Activated T-helper 1 cell treated with anti-CD3 and anti-CD28 coated beads, Interleukin-2, amount 50 U/mL, for 16 hours (primary cell): ENCODE measurements around the gene REC114.
"Not testable (repeated sequence)": the region's sequence is repeated elsewhere in the genome, so short reads cannot be mapped to it uniquely, and the experiment has no call there.

Experiments
- DNase-seq, 2 donors: peaks; one replicate each; pipeline ENCODE4 v3.0.0-alpha.2; 2020; ENCODE audit warnings: low read depth in 1 of 2, low spot score in 1 of 2

Gene REC114, protein sequence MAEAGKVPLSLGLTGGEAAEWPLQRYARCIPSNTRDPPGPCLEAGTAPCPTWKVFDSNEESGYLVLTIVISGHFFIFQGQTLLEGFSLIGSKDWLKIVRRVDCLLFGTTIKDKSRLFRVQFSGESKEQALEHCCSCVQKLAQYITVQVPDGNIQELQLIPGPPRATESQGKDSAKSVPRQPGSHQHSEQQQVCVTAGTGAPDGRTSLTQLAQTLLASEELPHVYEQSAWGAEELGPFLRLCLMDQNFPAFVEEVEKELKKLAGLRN

GRCh38 chr15:73442968-73443367, at the start of gene REC114:
Gene REC114 (plus strand): TSS chr15:73443164. CDS start chr15:73443186, 22 bp downstream.
- DNase-seq = no peak

DNA sequence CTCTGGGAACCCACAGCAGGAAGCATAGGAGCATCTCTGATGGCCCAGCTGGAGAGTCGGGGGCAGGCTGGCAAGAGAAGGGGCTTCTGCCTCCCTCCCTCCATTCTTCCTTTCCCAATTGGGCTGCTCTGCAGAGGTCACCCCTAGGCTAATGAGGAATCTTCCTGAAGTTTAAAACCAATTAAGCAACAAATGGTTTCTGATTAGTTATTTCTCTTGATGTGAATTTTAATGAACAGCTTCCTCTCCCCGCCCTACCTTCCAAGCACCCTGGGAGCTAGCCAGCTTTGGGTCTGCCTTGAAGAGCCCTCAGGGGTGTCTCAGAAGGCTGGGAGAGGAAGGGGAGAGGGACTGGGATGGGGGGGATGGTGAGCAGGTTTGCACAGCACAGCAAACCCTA, 49.6 kb upstream of the REC114 start:
- no peak for DNase-seq

DNA sequence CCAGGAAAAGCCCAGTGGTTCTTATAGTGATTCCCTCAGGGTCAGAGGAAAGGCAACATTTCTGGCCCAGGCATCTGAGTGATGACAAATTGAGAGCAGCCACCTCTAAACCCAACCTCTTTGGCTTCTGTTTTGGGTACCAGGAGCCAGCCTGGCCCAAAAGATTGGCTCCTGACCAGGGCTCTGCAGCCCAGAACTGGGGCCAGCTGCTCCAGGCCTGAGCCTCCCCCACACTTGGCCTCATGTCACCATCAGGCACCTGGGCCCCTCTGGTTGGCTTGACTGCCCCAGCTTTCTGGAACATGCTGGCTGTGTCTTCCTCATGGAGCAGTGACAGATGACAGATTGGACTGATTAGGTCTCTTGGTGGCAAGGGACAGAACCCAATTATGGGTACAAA, 48.2 kb upstream of the REC114 start:
- DNase-seq = no peak

GRCh38 chr15:73395671-73396070, 47.3 kb upstream of the REC114 start:
- DNase-seq = no peak

GRCh38 chr15:73397461-73397860, 45.5 kb upstream of the REC114 start:
- no peak for DNase-seq

DNA sequence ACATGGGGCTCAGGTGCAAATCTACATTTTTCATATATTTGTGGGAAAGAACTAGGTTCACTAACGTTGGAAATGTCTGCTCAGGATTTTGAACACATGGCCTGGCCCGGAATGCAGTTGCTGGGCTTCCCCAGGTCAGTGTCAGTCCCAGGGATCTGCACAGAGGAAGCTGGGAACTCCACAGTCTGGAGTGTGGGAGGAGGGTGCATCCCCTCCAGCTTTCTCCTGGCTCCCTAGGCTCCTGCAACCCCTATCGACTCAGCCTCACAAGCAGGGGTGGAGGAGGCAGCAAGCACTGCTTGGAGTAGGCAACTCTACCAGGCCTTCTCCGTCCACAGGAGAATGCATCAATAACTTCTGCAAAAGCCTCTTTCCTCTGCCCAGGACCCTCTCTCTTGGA, 44.1 kb upstream of the REC114 start:
- DNase-seq = no peak

DNA sequence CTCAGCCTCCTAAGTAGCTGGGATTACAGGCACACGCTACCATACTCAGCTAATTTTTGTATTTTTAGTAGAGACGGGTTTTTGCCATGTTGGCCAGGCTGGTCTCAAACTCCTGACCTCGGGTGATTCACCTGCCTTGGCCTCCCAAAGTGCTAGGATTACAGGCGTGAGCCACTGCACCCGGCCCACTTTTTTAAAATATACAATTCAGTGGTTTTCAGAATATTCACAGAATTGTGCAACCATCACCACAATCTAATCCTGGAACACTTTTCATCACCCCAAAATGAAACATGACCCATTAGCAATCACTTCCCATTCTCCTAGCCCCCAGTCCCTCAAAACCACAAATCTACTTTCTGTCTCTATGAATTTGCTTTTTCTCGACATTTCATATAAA, 42.7 kb upstream of the REC114 start:
- DNase-seq = not testable (repeated sequence)

DNA sequence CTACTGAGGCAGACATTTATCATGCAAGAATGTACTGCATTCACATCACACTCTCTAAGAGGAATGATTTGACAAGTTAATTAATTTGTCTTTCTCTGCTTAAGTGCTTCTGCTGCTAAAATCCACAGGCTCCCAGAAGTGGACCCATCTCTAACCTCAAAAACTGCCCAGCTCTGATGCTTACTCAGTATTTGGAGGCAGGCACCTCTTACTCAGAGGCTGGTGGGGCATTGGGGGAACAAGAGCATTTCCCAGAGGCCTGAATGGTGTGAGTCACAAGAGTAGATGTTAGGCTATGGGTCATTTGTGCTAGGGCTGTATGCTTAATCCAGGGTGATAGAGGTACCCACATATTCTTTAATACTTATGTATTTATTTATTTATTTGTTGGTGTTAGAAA, 39.8 kb upstream of the REC114 start:
- no peak for DNase-seq

DNA sequence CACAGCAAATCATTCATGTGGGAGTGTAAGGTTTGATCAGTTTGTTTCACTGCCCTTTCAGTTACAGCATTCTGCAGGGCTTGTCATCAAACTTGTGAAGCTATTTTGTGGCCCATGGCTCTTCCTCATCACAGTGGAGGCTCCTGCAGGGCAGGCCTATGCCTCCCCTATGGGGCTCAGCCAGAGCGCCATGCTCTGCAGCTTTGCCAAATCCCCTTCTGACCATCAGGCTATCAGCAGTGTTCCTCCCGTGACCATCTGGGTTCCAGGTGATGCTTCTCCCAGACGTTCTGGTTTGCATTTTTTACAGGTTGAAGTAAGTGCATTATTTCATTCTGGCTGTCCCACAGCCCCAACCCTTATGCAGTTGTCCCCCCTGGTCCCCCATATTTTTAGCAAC, 28.1 kb upstream of the REC114 start:
- DNase-seq = no peak

DNA sequence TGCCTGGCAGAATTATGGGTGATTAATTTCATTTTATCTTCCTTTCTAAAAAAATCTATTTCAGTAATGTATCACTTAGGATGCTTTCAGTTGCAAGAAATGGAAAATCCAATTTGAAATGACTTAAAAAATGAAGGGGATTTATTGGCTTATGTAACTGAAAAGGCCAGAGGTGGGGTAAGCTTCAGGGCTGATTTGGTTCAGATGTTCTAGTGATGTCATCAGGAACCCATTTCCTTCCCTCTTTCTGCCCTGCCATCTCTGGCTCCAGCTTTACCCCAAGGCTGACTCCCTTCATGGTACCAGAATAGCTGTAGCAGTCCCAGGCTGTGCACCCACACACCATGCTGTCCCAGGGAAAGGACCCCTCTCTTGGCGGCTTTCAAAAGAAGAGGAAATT, 18.5 kb upstream of the REC114 start:
- DNase-seq = no peak

GRCh38 chr15:73425510-73425909, 17.5 kb upstream of the REC114 start:
- DNase-seq = no peak

DNA sequence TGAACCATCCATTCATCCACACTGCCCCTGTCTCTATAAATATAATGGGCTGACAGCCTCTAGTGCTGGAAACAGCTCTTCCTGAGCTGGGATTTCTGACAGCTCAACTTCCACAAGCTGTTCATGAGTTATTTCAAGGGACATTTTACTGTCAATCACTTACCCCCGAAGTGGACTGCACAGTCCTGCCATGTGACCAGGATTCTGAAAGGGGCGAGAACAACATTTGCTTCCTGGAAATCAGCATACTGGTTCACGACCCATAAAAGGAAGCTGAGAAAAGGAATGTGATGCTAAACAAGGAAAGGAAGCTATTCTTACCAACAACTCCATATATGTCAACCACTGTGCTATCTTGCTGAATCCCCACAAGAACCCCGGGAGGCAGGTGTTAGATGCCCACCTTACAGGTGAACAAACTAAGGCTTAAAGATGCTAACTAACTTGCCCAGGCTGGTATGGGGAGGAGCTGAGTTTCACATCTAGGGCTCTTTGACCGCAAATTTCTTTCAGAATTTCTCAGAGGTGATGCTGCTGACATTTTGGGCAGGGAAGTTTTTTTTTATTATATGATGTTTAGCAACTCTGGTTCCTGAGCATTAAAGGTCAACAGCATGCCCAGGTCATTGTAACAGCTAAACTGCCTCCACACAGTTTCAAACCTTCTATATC, 16.5 kb upstream of the REC114 start:
- no peak for DNase-seq

DNA sequence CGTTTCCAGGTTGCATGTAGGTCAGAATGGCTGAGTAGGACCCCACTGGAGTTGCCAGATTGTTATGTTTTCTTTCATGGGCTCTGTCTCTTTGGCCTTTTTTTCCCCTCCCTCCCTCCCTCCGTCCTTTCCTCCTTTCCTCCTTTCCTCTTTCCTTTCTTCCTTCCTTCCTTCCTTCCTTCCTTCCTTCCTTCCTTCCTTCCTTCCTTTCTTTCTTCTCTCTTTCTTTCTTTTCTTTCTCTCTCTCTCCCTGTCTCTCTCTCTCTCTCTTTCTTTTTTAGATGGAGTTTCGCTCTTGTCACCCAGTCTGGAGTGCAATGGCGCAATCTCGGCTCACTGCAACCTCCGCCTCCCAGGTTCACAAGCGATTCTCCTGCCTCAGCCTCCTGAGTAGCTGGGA, 11.6 kb upstream of the REC114 start:
- DNase-seq = not testable (repeated sequence)

- no peak for DNase-seq
These were observed 9.1 kb upstream of the REC114 start for GRCh38 chr15:73433873-73434272.

GRCh38 chr15:73436613-73437012, 6.4 kb upstream of the REC114 start:
- no peak for DNase-seq

DNA sequence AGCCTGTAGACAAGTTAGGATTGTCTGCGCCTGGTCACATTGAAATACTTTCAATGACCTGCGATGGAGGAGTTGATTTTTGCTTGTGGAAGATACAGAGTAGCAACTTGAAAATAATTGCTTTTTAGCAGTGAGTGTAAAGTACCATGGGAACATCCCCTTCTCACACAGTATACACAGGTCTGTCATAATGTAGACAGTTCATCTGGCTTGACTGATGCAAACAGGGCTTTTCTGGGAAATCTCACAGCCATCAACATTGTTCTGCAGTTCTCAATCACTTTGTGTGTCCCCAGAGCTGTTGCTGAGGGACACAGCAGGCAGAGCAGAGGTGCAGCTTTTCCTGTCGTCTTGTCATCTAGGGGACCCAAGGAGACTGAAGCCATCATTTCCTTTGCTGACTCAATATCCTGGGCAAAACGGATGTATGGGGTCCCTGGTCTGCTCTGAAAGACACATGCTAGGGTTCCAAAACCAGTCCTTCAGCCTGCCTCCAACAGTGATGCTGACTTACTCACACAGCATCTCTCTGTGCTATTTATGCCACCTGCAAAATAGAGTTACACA, 5.3 kb upstream of the REC114 start:
- DNase-seq = no peak

DNA sequence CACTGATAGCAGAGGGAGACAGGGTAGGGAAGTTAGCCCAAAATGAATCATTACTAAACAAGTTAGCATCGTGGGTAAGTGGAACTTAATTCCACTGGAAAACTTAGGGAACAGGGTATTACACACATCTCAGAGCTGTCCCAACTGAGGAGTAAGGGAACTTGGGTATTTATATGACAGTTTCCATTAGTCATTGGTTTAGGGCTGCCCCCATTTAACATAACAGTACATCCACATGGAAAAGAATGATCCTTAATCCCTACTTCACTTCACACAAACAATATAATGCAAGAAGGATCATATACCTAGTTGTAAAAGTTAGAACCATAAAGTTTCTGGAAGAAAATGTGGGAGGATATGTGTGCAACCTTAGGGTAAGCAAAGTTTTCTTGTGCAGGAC, 4.3 kb upstream of the REC114 start:
- DNase-seq = no peak

- DNase-seq = no peak
These were observed 2.4 kb upstream of the REC114 start for GRCh38 chr15:73440571-73440970.

- DNase-seq = no peak
These were observed 543 bp upstream of the REC114 start for GRCh38 chr15:73442421-73442820.

GRCh38 chr15:73447471-73447870, 4.5 kb downstream of the REC114 start:
- not testable (repeated sequence) for DNase-seq

DNA sequence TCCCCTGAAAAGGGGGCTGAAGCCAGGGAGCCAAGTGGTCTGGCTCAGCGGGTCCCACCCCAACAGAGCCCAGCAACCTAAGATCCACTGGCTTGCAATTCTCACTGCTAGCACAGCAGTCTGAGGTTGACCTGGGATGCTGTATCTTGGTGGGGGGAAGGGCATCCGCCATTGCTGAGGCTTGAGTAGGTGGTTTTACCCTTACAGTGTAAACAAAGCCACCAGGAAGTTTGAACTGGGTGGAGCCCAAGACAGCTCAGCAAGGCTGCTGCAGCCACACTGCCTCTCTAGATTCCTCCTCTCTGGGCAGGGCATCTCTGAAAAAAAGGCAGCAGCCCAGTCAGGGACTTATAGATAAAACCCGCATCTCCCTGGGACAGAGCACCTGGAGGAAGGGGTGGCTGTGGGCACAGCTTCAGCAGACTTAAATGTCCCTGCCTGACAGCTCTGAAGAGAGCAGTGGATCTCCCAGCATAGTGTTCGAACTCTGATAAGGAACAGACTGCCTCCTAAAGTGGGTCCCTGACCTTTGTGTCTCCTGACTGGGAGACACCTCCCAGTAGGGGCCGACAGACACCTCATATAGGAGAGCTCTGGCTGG, 5.3 kb downstream of the REC114 start:
- not testable (repeated sequence) for DNase-seq

DNA sequence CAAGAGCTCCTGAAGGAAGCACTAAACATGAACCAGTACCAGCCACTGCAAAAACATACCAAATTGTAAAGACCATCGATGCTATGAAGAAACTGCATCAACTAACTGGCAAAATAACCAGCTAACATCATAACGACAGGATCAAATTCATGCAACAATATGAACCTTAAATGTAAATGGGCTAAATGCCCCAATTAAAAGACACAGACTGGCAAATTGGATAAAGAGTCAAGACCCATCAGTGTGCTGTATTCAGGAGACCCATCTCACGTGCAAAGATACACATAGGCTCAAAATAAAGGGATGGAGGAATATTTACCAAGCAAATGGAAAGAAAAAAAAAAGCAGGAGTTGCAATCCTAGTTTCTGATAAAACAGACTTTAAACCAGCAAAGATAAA, 7.0 kb downstream of the REC114 start:
- not testable (repeated sequence) for DNase-seq
